SK-N-SH (cell line): Measurements from ENCODE around the gene RDH16. TPM values are rescaled to one million over a fixed set of nuclear protein-coding genes. Genes with fewer than 3 reads are reported as not detected.

Source experiments
- CTCF ChIA-PET: fragments of 300-600, 350-600 bp; formaldehyde crosslinking; extraction: SDS; loops from one replicate; lab custom pipeline; 2021; lab: Yijun Ruan, JAX
- POLR2A ChIA-PET: fragments of 350-600 bp; sonication (Branson Sonifier 250); formaldehyde crosslinking; extraction: SDS; loops from one replicate; lab custom pipeline; 2020; ENCODE audit warnings: antibody characterized with exemption, inconsistent platforms; lab: Yijun Ruan, JAX
- DNase-seq: peaks from one replicate; pipeline ENCODE4 v3.0.0; 2012
- H2AFZ ChIP-seq: fragments of 200-600 bp; sonication (generic); 2 replicates; pipeline ENCODE4 v1.8.1; 2016; ENCODE audit warnings: antibody characterized with exemption, mild to moderate bottlenecking, low read depth
- H3F3A ChIP-seq: fragments of 200-600 bp; sonication (generic); replicated peaks from 2 replicates; pipeline ENCODE3; 2016; ENCODE audit warnings: antibody characterized with exemption, mild to moderate bottlenecking; ENCODE audit not compliant: insufficient read depth
- H3K27ac ChIP-seq, 2 experiments: fragments of 200-500 bp in 1 of 2; fragments of 200-600 bp in 1 of 2; sonication (Bioruptor generic) in 1 of 2; sonication (generic), shearing (Covaris generic) in 1 of 2; 2 replicates each; pipeline versions ENCODE4 v1.5.1 to v1.6.1; 2014 to 2016; ENCODE audit warnings: low read depth in 2 of 2, inconsistent platforms in 1 of 2, low read length in 1 of 2, mild to moderate bottlenecking in 1 of 2, mixed read lengths in 1 of 2
- H3K27me3 ChIP-seq: fragments of 200-600 bp; sonication (generic), shearing (Covaris generic); 2 replicates; pipeline ENCODE4 v1.6.1; 2016; ENCODE audit warnings: mixed run types; ENCODE audit not compliant: insufficient read depth
- H3K36me3 ChIP-seq, 2 experiments: fragments of 200-500 bp in 1 of 2; fragments of 200-600 bp in 1 of 2; sonication (Bioruptor generic) in 1 of 2; sonication (generic) in 1 of 2; replicated peaks in 1 of 2; 2 replicates each; pipeline versions ENCODE3 to v1.5.1; 2014 to 2016; ENCODE audit warnings: low read length in 1 of 2, mild to moderate bottlenecking in 1 of 2; ENCODE audit not compliant: insufficient read depth in 2 of 2, control insufficient read depth in 1 of 2
- H3K4me1 ChIP-seq, 2 experiments: fragments of 200-500 bp in 1 of 2; fragments of 200-600 bp in 1 of 2; sonication (Bioruptor generic) in 1 of 2; sonication (generic), shearing (Covaris generic) in 1 of 2; 2 replicates each; pipeline versions ENCODE4 v1.5.1 to v1.6.1; 2014 to 2016; ENCODE audit warnings: low read depth in 1 of 2, low read length in 1 of 2, mixed run types in 1 of 2; ENCODE audit not compliant: insufficient read depth in 2 of 2, control insufficient read depth in 1 of 2
- H3K4me2 ChIP-seq: fragments of 200-600 bp; sonication (generic), shearing (Covaris generic); 2 replicates; pipeline ENCODE4 v1.6.1; 2017; ENCODE audit warnings: mixed run types
- H3K4me3 ChIP-seq, 2 experiments: fragments of 200-500 bp in 1 of 2; fragments of 200-600 bp in 1 of 2; sonication (Bioruptor generic) in 1 of 2; sonication (generic), shearing (Covaris generic) in 1 of 2; 2 replicates each; pipeline versions ENCODE4 v1.5.1 to v1.8.1; 2014 to 2016; ENCODE audit warnings: low read depth in 2 of 2, inconsistent platforms in 1 of 2, low read length in 1 of 2, mild to moderate bottlenecking in 1 of 2, mixed read lengths in 1 of 2, moderate library complexity in 1 of 2
- H3K79me2 ChIP-seq: fragments of 200-600 bp; sonication (generic); 2 replicates; pipeline ENCODE4 v1.8.1; 2017; ENCODE audit warnings: mild to moderate bottlenecking; ENCODE audit not compliant: insufficient read depth
- H3K9ac ChIP-seq: fragments of 200-600 bp; sonication (generic); 2 replicates; pipeline ENCODE4 v1.6.1; 2017; ENCODE audit warnings: mixed run types
- H3K9me2 ChIP-seq: fragments of 200-600 bp; sonication (generic); 2 replicates; pipeline ENCODE4 v1.6.1; 2017; ENCODE audit warnings: mixed run types
- H3K9me3 ChIP-seq: fragments of 200-600 bp; sonication (generic); 2 replicates; pipeline ENCODE4 v1.6.1; 2017; ENCODE audit warnings: mixed run types, mild to moderate bottlenecking, moderate library complexity
- H4K20me1 ChIP-seq: fragments of 200-600 bp; sonication (generic); 2 replicates; pipeline ENCODE4 v1.6.1; 2017; ENCODE audit warnings: mild to moderate bottlenecking, mixed run types; ENCODE audit not compliant: insufficient read depth
- CHD2 ChIP-seq: fragments of 150-350 bp; IDR thresholded peaks from 2 replicates; pipeline ENCODE4 v1.6.1; 2018; ENCODE audit warnings: low read length; ENCODE audit not compliant: partially characterized antibody
- ELF1 ChIP-seq: IDR thresholded peaks from 2 replicates; pipeline ENCODE4 v1.4.0; 2012
- EP300 ChIP-seq, 2 experiments: IDR thresholded peaks; 2 replicates each; pipeline versions ENCODE4 v1.4.0 to v1.6.1; 2012; ENCODE audit warnings: borderline replicate concordance in 1 of 2, low read depth in 1 of 2, low read length in 1 of 2
- EZH2phosphoT487 ChIP-seq: fragments of 200-600 bp; sonication (generic); IDR thresholded peaks from 2 replicates; pipeline ENCODE4 v1.6.1; 2017; ENCODE audit warnings: low read depth, mixed run types, mild to moderate bottlenecking, antibody characterized with exemption, moderate library complexity, borderline replicate concordance
- GABPA ChIP-seq: IDR thresholded peaks from 2 replicates; pipeline ENCODE4 v1.4.0; 2012; ENCODE audit warnings: low read depth, mild to moderate bottlenecking
- GATA2 ChIP-seq: sonication (generic); formaldehyde crosslinking; IDR thresholded peaks from 2 replicates; pipeline ENCODE4 v1.5.0; 2020; ENCODE audit warnings: mild to moderate bottlenecking, missing genetic modification reagents
- MXI1 ChIP-seq: IDR thresholded peaks from 2 replicates; pipeline ENCODE4 v1.6.1; 2012; ENCODE audit warnings: mild to moderate bottlenecking, low read depth, low read length, improper control_type of control experiment
- RXRA ChIP-seq: IDR thresholded peaks from 2 replicates; pipeline ENCODE4 v1.4.0; 2012; ENCODE audit warnings: low read depth, mild to moderate bottlenecking, borderline replicate concordance
- SIN3A ChIP-seq: IDR thresholded peaks from 2 replicates; pipeline ENCODE4 v1.6.1; 2012; ENCODE audit warnings: low read depth, mild to moderate bottlenecking, low read length, moderate library complexity, borderline replicate concordance
- WGBS: methylation state at CpG from one replicate; pipeline ENCODE4 v1.1.6; 2017; ENCODE audit warnings: low lambda C conversion rate; 5-methylcytosine and 5-hydroxymethylcytosine counted together
- polyA plus RNA-seq, 3 experiments: library from polyadenylated mRNA; depleted of rRNA; stranded (reverse); fragments of >200 nt; gene quantifications; 2 replicates each; pipeline ENCODE4 v1.2.3, GENCODE V29; 2012
- TF ChIP-seq, protein P1 (sequence below): IDR thresholded peaks from 2 replicates; pipeline ENCODE4 v1.6.1; 2012; ENCODE audit warnings: mild to moderate bottlenecking, low read depth, low read length, moderate library complexity

RDH16 gene
- polyA plus RNA-seq, 1 of the 3 experiments (the other 2 are of a cell fraction) = 0.12 TPM

DNA sequence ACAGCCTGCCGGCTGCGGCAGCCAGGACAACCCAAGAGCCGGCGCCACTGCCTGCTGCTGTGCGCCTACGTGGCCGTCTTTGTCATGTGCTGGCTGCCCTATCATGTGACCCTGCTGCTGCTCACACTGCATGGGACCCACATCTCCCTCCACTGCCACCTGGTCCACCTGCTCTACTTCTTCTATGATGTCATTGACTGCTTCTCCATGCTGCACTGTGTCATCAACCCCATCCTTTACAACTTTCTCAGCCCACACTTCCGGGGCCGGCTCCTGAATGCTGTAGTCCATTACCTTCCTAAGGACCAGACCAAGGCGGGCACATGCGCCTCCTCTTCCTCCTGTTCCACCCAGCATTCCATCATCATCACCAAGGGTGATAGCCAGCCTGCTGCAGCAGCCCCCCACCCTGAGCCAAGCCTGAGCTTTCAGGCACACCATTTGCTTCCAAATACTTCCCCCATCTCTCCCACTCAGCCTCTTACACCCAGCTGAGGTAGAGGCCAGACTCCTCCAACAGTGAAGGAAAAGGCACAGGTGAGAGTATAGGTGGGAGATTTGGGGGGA lies 38.6 kb upstream of the RDH16 start:
- H3F3A ChIP-seq = no peaks in the 10 kb centered on the region
- H3K4me2 ChIP-seq = no peak overlapping the region
- no peak for DNase-seq
- H3K9ac ChIP-seq = no peak overlapping the region
- TF ChIP-seq, protein P1, sequence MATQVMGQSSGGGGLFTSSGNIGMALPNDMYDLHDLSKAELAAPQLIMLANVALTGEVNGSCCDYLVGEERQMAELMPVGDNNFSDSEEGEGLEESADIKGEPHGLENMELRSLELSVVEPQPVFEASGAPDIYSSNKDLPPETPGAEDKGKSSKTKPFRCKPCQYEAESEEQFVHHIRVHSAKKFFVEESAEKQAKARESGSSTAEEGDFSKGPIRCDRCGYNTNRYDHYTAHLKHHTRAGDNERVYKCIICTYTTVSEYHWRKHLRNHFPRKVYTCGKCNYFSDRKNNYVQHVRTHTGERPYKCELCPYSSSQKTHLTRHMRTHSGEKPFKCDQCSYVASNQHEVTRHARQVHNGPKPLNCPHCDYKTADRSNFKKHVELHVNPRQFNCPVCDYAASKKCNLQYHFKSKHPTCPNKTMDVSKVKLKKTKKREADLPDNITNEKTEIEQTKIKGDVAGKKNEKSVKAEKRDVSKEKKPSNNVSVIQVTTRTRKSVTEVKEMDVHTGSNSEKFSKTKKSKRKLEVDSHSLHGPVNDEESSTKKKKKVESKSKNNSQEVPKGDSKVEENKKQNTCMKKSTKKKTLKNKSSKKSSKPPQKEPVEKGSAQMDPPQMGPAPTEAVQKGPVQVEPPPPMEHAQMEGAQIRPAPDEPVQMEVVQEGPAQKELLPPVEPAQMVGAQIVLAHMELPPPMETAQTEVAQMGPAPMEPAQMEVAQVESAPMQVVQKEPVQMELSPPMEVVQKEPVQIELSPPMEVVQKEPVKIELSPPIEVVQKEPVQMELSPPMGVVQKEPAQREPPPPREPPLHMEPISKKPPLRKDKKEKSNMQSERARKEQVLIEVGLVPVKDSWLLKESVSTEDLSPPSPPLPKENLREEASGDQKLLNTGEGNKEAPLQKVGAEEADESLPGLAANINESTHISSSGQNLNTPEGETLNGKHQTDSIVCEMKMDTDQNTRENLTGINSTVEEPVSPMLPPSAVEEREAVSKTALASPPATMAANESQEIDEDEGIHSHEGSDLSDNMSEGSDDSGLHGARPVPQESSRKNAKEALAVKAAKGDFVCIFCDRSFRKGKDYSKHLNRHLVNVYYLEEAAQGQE = no peak
- TF ChIP-seq GABPA = no peak
- TF ChIP-seq EP300 (IDR thresholded peaks at IDR 0.05; ENCODE audit: borderline replicate concordance in 1 of 2, low read depth in 1 of 2, low read length in 1 of 2) = no peak
- TF ChIP-seq MXI1 = no peak
- no peak for TF ChIP-seq SIN3A
- no peak for TF ChIP-seq RXRA
- TF ChIP-seq CHD2 = no peak
- no peak overlapping the region for H3K4me3 ChIP-seq
- CTCF ChIA-PET = interaction anchor here (0.7 to 2.6 kb wide), 6 partner anchors 8 to 232 kb away, joined by 3 to 13 read pairs (median 3); no protein-coding TSS in a partner anchor
- H3K27me3 ChIP-seq = no peaks in the 10 kb centered on the region
- H3K36me3 ChIP-seq = peaks cover 10 to 34% of the 10 kb centered on the region in 2 experiments
- peaks cover 20% of the 10 kb centered on the region; the same call in 1 of the 2 replicates for H4K20me1 ChIP-seq
- POLR2A ChIA-PET = no interaction called here
- no peaks in the 10 kb centered on the region; a peak in 2 of 4 replicates for H3K4me1 ChIP-seq
- no peak overlapping the region for H2AFZ ChIP-seq
- no peaks in the 10 kb centered on the region for H3K9me2 ChIP-seq
- no peaks in the 10 kb centered on the region for H3K9me3 ChIP-seq
- no peak overlapping the region for H3K27ac ChIP-seq
- H3K79me2 ChIP-seq = 0 out of 2 replicates have a peak, but pooled peaks cover 1% of the 10 kb centered on the region
- WGBS = 96% methylated on average over 11 of the region's 11 CpGs

DNA sequence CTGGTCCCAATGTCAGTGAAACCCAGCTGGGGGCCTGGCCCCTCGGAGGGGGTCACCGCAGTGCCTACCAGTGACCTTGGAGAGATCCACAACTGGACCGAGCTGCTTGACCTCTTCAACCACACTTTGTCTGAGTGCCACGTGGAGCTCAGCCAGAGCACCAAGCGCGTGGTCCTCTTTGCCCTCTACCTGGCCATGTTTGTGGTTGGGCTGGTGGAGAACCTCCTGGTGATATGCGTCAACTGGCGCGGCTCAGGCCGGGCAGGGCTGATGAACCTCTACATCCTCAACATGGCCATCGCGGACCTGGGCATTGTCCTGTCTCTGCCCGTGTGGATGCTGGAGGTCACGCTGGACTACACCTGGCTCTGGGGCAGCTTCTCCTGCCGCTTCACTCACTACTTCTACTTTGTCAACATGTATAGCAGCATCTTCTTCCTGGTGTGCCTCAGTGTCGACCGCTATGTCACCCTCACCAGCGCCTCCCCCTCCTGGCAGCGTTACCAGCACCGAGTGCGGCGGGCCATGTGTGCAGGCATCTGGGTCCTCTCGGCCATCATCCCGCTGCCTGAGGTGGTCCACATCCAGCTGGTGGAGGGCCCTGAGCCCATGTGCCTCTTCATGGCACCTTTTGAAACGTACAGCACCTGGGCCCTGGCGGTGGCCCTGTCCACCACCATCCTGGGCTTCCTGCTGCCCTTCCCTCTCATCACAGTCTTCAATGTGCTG lies 38.0 kb upstream of the RDH16 start:
- Histone ChIP-seq H3K27ac (no peak overlapping the region), H3K4me2 (no peak overlapping the region), H2AFZ (no peak overlapping the region), H3K36me3 (peaks cover 7 to 28% of the 10 kb centered on the region in 2 experiments), H3K27me3 (no peaks in the 10 kb centered on the region), H3K9ac (no peak overlapping the region), H3F3A (no peaks in the 10 kb centered on the region), H4K20me1 (peaks cover 14% of the 10 kb centered on the region; the same call in 1 of the 2 replicates), H3K4me3 (no peak overlapping the region), H3K79me2 (no peaks in the 10 kb centered on the region), H3K4me1 (no peaks in the 10 kb centered on the region; a peak in 2 of 4 replicates), H3K9me3 (no peaks in the 10 kb centered on the region), H3K9me2 (no peaks in the 10 kb centered on the region)
- no peak for DNase-seq
- 94% methylated on average over 22 of the region's 26 CpGs for WGBS
- TF ChIP-seq EZH2phosphoT487 (no peak), GATA2 (CRISPR knock-in tag) (no peak), ELF1 (no peak)
- ChIA-PET CTCF (interaction anchor here (1.2 to 2.6 kb wide), 4 partner anchors 8 to 70 kb away, joined by 3 to 13 read pairs (median 4); no protein-coding TSS in a partner anchor), POLR2A (no interaction called here)
